ENCODE results near the gene SLC25A43. TPM values are rescaled to one million over a fixed set of nuclear protein-coding genes. Genes with fewer than 3 reads are reported as not detected.
"Not testable (repeated sequence)": the region's sequence is repeated elsewhere in the genome, so short reads cannot be mapped to it uniquely, and the experiment has no call there.

Gene SLC25A43
- total and polyA plus RNA-seq, 2 of the 4 experiments (the other 2 are of a cell fraction), result 12.3 to 12.5 TPM

GRCh38 chrX:119359618-119360382 is 39.3 kb upstream of the SLC25A43 start:
- no peak overlapping the region for H2AK5ac ChIP-seq (ENCODE audit: low read depth, low read length)
- H3K4me1 ChIP-seq (ENCODE audit: control insufficient read depth, insufficient read depth, low read length), result no peaks in the 10 kb centered on the region
- no peak overlapping the region for H4K8ac ChIP-seq (ENCODE audit: low read depth in 2 of 2, low read length in 2 of 2)
- no peak for ATAC-seq (ENCODE audit: low read depth)
- no peak overlapping the region for H3K18ac ChIP-seq (ENCODE audit: low read depth, low read length)
- H3K56ac ChIP-seq (ENCODE audit: extremely low read depth, insufficient read depth, low read length), result no peak overlapping the region
- H3K27me3 ChIP-seq (ENCODE audit: control insufficient read depth, insufficient read depth, low read length), result peaks cover 2% of the 10 kb centered on the region; the same call in 1 of the 2 replicates
- BruUV-seq (replicated peaks), result no TSS peak
- H3K4me3 ChIP-seq (ENCODE audit: insufficient read depth, low read depth, low read length), result no peak overlapping the region
- no peak overlapping the region for H3K27ac ChIP-seq (ENCODE audit: insufficient read depth, low read length)
- H4K20me1 ChIP-seq (ENCODE audit: insufficient read depth, low read length), result no peaks in the 10 kb centered on the region
- no peak overlapping the region for H4K91ac ChIP-seq (ENCODE audit: insufficient read depth, low read depth, low read length)
- H3K9me1 ChIP-seq (ENCODE audit: insufficient read depth, low read length), result no peaks in the 10 kb centered on the region
- ChIA-PET CTCF (no interaction called here), POLR2A (ENCODE audit: unreplicated experiment) (no interaction called here)
- H3K4ac ChIP-seq (ENCODE audit: low read depth, low read length), result no peak overlapping the region
- H3K14ac ChIP-seq (replicated peaks; ENCODE audit: low read depth, low read length), result no peak overlapping the region
- in situ Hi-C loops (cut with MboI; ENCODE audit: low sequenced_read_pairs), result no loop called here
- dilution Hi-C loops (cut with HindIII; ENCODE audit: low sequenced_read_pairs, unreplicated experiment), result no loop called here
- no peak for DNase-seq
- intact Hi-C loops (cut with micrococcal nuclease), result no loop called here
- H2BK5ac ChIP-seq (ENCODE audit: low read depth, low read length, poor library complexity, severe bottlenecking), result no peak overlapping the region
- no peaks in the 10 kb centered on the region for H3K79me1 ChIP-seq (ENCODE audit: low read depth in 1 of 2, low read length in 2 of 2)
- no peak overlapping the region for H3K9ac ChIP-seq (ENCODE audit: low read depth, low read length)
- H3K4me2 ChIP-seq (ENCODE audit: low read depth, low read length), result no peak overlapping the region
- no peak overlapping the region for H2AFZ ChIP-seq (replicated peaks; ENCODE audit: low read length, poor library complexity)
- no peak overlapping the region for H2BK20ac ChIP-seq (ENCODE audit: low read depth, low read length)
- H3K9me3 ChIP-seq (ENCODE audit: control insufficient read depth, insufficient read depth, low read length), result no peaks in the 10 kb centered on the region
- no peak overlapping the region for H3K23ac ChIP-seq (ENCODE audit: low read depth, low read length)
- no peaks in the 10 kb centered on the region for H3K36me3 ChIP-seq (ENCODE audit: control insufficient read depth, insufficient read depth, low read length)
- no peak overlapping the region for H2BK120ac ChIP-seq (ENCODE audit: low read depth, low read length)
- no peak overlapping the region for H2BK15ac ChIP-seq (ENCODE audit: low read depth, low read length)
- no peak overlapping the region for H2AK9ac ChIP-seq (replicated peaks; ENCODE audit: low read depth, low read length, poor library complexity)
- no peak overlapping the region for H4K5ac ChIP-seq (ENCODE audit: low read depth, low read length)
- 80% methylated on average over 1 of the region's 4 CpGs; no CpG with 5 or more reads in 1 of the 2 experiments for WGBS, 2 experiments (ENCODE audit: extremely low coverage in 2 of 2, insufficient read length in 1 of 2)
- TF ChIP-seq CTCF (conservative IDR thresholded peaks at IDR 0.05; ENCODE audit: low read depth, low read length), result no peak
- no peak for TF ChIP-seq MAFK (IDR thresholded peaks at IDR 0.05; ENCODE audit: low read depth, low read length)
- TF ChIP-seq RAD21 (IDR thresholded peaks at IDR 0.05; ENCODE audit: low read length), result no peak
- no peak for TF ChIP-seq CEBPB (IDR thresholded peaks at IDR 0.05; ENCODE audit: low read depth, low read length)
- TF ChIP-seq MAZ (IDR thresholded peaks at IDR 0.05; ENCODE audit: borderline replicate concordance, low read depth, low read length), result no peak
- TF ChIP-seq FOS (IDR thresholded peaks at IDR 0.05; ENCODE audit: low read depth, low read length), result no peak

- H2AK9ac ChIP-seq (replicated peaks; ENCODE audit: low read depth, low read length, poor library complexity); H4K8ac ChIP-seq (ENCODE audit: low read depth in 2 of 2, low read length in 2 of 2); H3K23ac ChIP-seq (ENCODE audit: low read depth, low read length); H2BK120ac ChIP-seq (ENCODE audit: low read depth, low read length); H3K4me1 ChIP-seq (ENCODE audit: control insufficient read depth, insufficient read depth, low read length); H3K9me1 ChIP-seq (ENCODE audit: insufficient read depth, low read length); H3K4ac ChIP-seq (ENCODE audit: low read depth, low read length); H4K5ac ChIP-seq (ENCODE audit: low read depth, low read length); H2BK15ac ChIP-seq (ENCODE audit: low read depth, low read length); H3K9me3 ChIP-seq (ENCODE audit: control insufficient read depth, insufficient read depth, low read length); H3K4me2 ChIP-seq (ENCODE audit: low read depth, low read length); H4K91ac ChIP-seq (ENCODE audit: insufficient read depth, low read depth, low read length); DNase-seq; H3K4me3 ChIP-seq (ENCODE audit: insufficient read depth, low read depth, low read length); H3K36me3 ChIP-seq (ENCODE audit: control insufficient read depth, insufficient read depth, low read length); H3K27ac ChIP-seq (ENCODE audit: insufficient read depth, low read length); H2BK20ac ChIP-seq (ENCODE audit: low read depth, low read length); H3K9ac ChIP-seq (ENCODE audit: low read depth, low read length); POLR2A ChIA-PET (ENCODE audit: unreplicated experiment); H2BK5ac ChIP-seq (ENCODE audit: low read depth, low read length, poor library complexity, severe bottlenecking); in situ Hi-C loops (cut with MboI; ENCODE audit: low sequenced_read_pairs); dilution Hi-C loops (cut with HindIII; ENCODE audit: low sequenced_read_pairs, unreplicated experiment); ATAC-seq (ENCODE audit: low read depth); H2AK5ac ChIP-seq (ENCODE audit: low read depth, low read length); H3K14ac ChIP-seq (replicated peaks; ENCODE audit: low read depth, low read length); H3K27me3 ChIP-seq (ENCODE audit: control insufficient read depth, insufficient read depth, low read length); H3K56ac ChIP-seq (ENCODE audit: extremely low read depth, insufficient read depth, low read length); CTCF ChIA-PET; BruUV-seq (replicated peaks); H3K79me1 ChIP-seq (ENCODE audit: low read depth in 1 of 2, low read length in 2 of 2); H4K20me1 ChIP-seq (ENCODE audit: insufficient read depth, low read length); H2AFZ ChIP-seq (replicated peaks; ENCODE audit: low read length, poor library complexity); intact Hi-C loops (cut with micrococcal nuclease); H3K18ac ChIP-seq (ENCODE audit: low read depth, low read length): not testable (repeated sequence)
- WGBS, 2 experiments (ENCODE audit: extremely low coverage in 2 of 2, insufficient read length in 1 of 2), result no CpG with 5 or more reads among the region's 27 CpGs
Measured at GRCh38 chrX:119361451-119361850, 37.7 kb upstream of the SLC25A43 start.
